Breast epithelium (tissue), 4 donors: ENCODE results near the gene RBBP6. TPM values are rescaled to one million over a fixed set of nuclear protein-coding genes. Genes with fewer than 3 reads are reported as not detected.

Source experiments
- DNase-seq, 2 donors: peaks; one replicate each; pipeline ENCODE4 v3.0.0-alpha.2; 2019; ENCODE audit warnings: low spot score in 2 of 2
- H3K27ac ChIP-seq, 2 donors: fragments of 200-600 bp; sonication (generic) in 1 of 2; one replicate each; pipeline ENCODE4 v1.5.1; 2016 to 2019; ENCODE audit warnings: mild to moderate bottlenecking in 1 of 2
- H3K27me3 ChIP-seq, 2 donors: fragments of 200-600 bp; sonication (generic) in 1 of 2; one replicate each; pipeline versions ENCODE4 v1.5.1 to v1.6.0; 2017 to 2019; ENCODE audit warnings: control low read depth in 1 of 2, mild to moderate bottlenecking in 1 of 2
- H3K36me3 ChIP-seq: fragments of 200-600 bp; one replicate; pipeline ENCODE4 v1.5.1; 2019
- H3K4me1 ChIP-seq, 2 donors: fragments of 200-600 bp; sonication (generic); one replicate each; pipeline ENCODE4 v1.5.1; 2016 to 2019; ENCODE audit warnings: control low read depth in 1 of 2
- H3K4me3 ChIP-seq, 3 donors: fragments of 200-600 bp; sonication (generic); 1 replicate in 2 of 3; 2 replicates in 1 of 3; pipeline ENCODE4 v1.5.1; 2016 to 2019; ENCODE audit warnings: mild to moderate bottlenecking in 3 of 3, moderate library complexity in 2 of 3
- H3K9me3 ChIP-seq, 2 donors: fragments of 200-600 bp; sonication (generic) in 1 of 2; one replicate each; pipeline ENCODE4 v1.5.1; 2016 to 2019; ENCODE audit warnings: control low read depth in 1 of 2
- CTCF ChIP-seq, 3 donors: fragments of 450-650 bp; IDR thresholded peaks; one replicate each; pipeline ENCODE4 v1.5.1; 2016 to 2017; ENCODE audit warnings: antibody characterized with exemption in 3 of 3, mild to moderate bottlenecking in 3 of 3, moderate library complexity in 3 of 3
- POLR2A ChIP-seq: fragments of 450-650 bp; IDR thresholded peaks from one replicate; pipeline ENCODE4 v1.6.1; 2016; ENCODE audit warnings: antibody characterized with exemption, mild to moderate bottlenecking, moderate library complexity
- POLR2AphosphoS5 ChIP-seq, 3 donors: sonication (generic); formaldehyde crosslinking; IDR thresholded peaks; one replicate each; pipeline ENCODE4 v1.6.1; 2017; ENCODE audit warnings: antibody characterized with exemption in 3 of 3
- intact Hi-C: fragments of 100-400 bp; cut with DNase I; formaldehyde crosslinking; loops from one replicate; pipeline ENCODE4 v1.15.1; 2023; ENCODE audit warnings: low total_unique reads
- total RNA-seq, 3 donors: library from RNA; depleted of rRNA; stranded (reverse); fragments of >200 nt; gene quantifications; one replicate each; pipeline ENCODE4 v1.1.0, GENCODE V29; 2016

The RBBP6 gene
- total RNA-seq, 3 donors from 2014 or later: 54.7 to 90.7 (median 67.8) TPM

GRCh38 chr16:24515186-24515585 lies 24.2 kb upstream of the RBBP6 start:
- no peaks in the 10 kb centered on the region for H3K36me3 ChIP-seq
- intact Hi-C loops: no loop called here
- TF ChIP-seq POLR2AphosphoS5 (IDR thresholded peaks at IDR 0.05) (no peak), CTCF (IDR thresholded peaks at IDR 0.05) (no peak), POLR2A (no peak)

GRCh38 chr16:24516900-24517669 lies 22.3 kb upstream of the RBBP6 start:
- no peaks in the 10 kb centered on the region for H3K9me3 ChIP-seq
- peak; percentile 75 to 77 for DNase-seq
- H3K27me3 ChIP-seq: no peaks in the 10 kb centered on the region
- peak overlapping the region in 2 of 3 donors; percentile 3 to 53 for H3K4me3 ChIP-seq
- H3K36me3 ChIP-seq: no peaks in the 10 kb centered on the region
- TF ChIP-seq POLR2AphosphoS5 (IDR thresholded peaks at IDR 0.05) (no peak), POLR2A (no peak), CTCF (IDR thresholded peaks at IDR 0.05) (peak; percentile 75 to 80 (median 76))
- intact Hi-C loops: no loop called here
- H3K4me1 ChIP-seq: no peaks in the 10 kb centered on the region
- H3K27ac ChIP-seq: no peak overlapping the region

More at GRCh38 chr16:24515186-24515585, 24.2 kb upstream of the RBBP6 start:
- no peak overlapping the region for H3K27ac ChIP-seq
- no peaks in the 10 kb centered on the region for H3K27me3 ChIP-seq
- no peaks in the 10 kb centered on the region for H3K4me1 ChIP-seq
- no peaks in the 10 kb centered on the region for H3K9me3 ChIP-seq
- no peak overlapping the region for H3K4me3 ChIP-seq
- DNase-seq: no peak

GRCh38 chr16:24518498-24518897 lies 20.9 kb upstream of the RBBP6 start:
- TF ChIP-seq POLR2AphosphoS5 (IDR thresholded peaks at IDR 0.05): no peak
- TF ChIP-seq CTCF (IDR thresholded peaks at IDR 0.05): no peak
- TF ChIP-seq POLR2A: no peak
- H3K27ac ChIP-seq: no peak overlapping the region
- intact Hi-C loops: no loop called here
- H3K4me1 ChIP-seq: no peaks in the 10 kb centered on the region
- no peaks in the 10 kb centered on the region for H3K27me3 ChIP-seq
- H3K36me3 ChIP-seq: no peaks in the 10 kb centered on the region
- no peak overlapping the region for H3K4me3 ChIP-seq
- no peak for DNase-seq
- H3K9me3 ChIP-seq: no peaks in the 10 kb centered on the region

- DNase-seq: no peak
- Histone ChIP-seq H3K36me3 (no peaks in the 10 kb centered on the region), H3K9me3 (no peaks in the 10 kb centered on the region), H3K4me3 (no peak overlapping the region), H3K4me1 (no peaks in the 10 kb centered on the region), H3K27ac (no peak overlapping the region), H3K27me3 (no peaks in the 10 kb centered on the region)
- TF ChIP-seq CTCF (IDR thresholded peaks at IDR 0.05): no peak
- no peak for TF ChIP-seq POLR2AphosphoS5 (IDR thresholded peaks at IDR 0.05)
- no peak for TF ChIP-seq POLR2A
- intact Hi-C loops: no loop called here
Observed at GRCh38 chr16:24520983-24521382, 18.4 kb upstream of the RBBP6 start.

GRCh38 chr16:24522751-24523150 lies 16.6 kb upstream of the RBBP6 start:
- Histone ChIP-seq H3K36me3 (no peaks in the 10 kb centered on the region), H3K9me3 (no peaks in the 10 kb centered on the region), H3K27me3 (no peaks in the 10 kb centered on the region), H3K27ac (no peak overlapping the region), H3K4me1 (no peaks in the 10 kb centered on the region), H3K4me3 (no peak overlapping the region)
- TF ChIP-seq POLR2AphosphoS5 (IDR thresholded peaks at IDR 0.05) (no peak), POLR2A (no peak), CTCF (IDR thresholded peaks at IDR 0.05) (no peak)
- intact Hi-C loops: no loop called here
- DNase-seq: no peak
